Thoracic aorta (tissue), 2 donors: ENCODE results near the gene HSPA2. TPM values are rescaled to one million over a fixed set of nuclear protein-coding genes. Genes with fewer than 3 reads are reported as not detected.

Experiments
- ATAC-seq: fragments of 150-250 bp; one replicate; pipeline ENCODE4 v1.8.0; 2017; ENCODE audit warnings: low read depth; ENCODE audit not compliant: insufficient number of reproducible peaks, low FRiP score
- DNase-seq: peaks from one replicate; pipeline ENCODE4 v3.0.0-alpha.2; 2020; ENCODE audit warnings: low spot score
- H3K27ac ChIP-seq, 2 donors: fragments of 200-600 bp; sonication (generic); 1 replicate in 1 of 2; 2 replicates in 1 of 2; pipeline ENCODE4 v1.5.1; 2016; ENCODE audit warnings: mild to moderate bottlenecking in 2 of 2, moderate library complexity in 2 of 2
- H3K27me3 ChIP-seq: fragments of 200-600 bp; sonication (generic); replicated peaks from 2 replicates; pipeline ENCODE4 v1.6.0; 2016; ENCODE audit warnings: mild to moderate bottlenecking; ENCODE audit not compliant: insufficient read depth
- H3K36me3 ChIP-seq: fragments of 200-600 bp; sonication (generic); one replicate; pipeline ENCODE4 v1.5.1; 2016
- H3K4me1 ChIP-seq, 2 donors: fragments of 200-600 bp; sonication (generic); 1 replicate in 1 of 2; 2 replicates in 1 of 2; pipeline versions ENCODE4 v1.5.1 to v1.6.0; 2016; ENCODE audit warnings: low read depth in 2 of 2, mild to moderate bottlenecking in 1 of 2; ENCODE audit not compliant: control insufficient read depth in 1 of 2
- H3K4me3 ChIP-seq: fragments of 200-600 bp; sonication (generic); 2 replicates; pipeline ENCODE4 v1.5.1; 2016; ENCODE audit warnings: mild to moderate bottlenecking
- H3K9me3 ChIP-seq: fragments of 200-600 bp; sonication (generic); 2 replicates; pipeline ENCODE4 v1.5.1; 2016
- CTCF ChIP-seq: fragments of 200-600 bp; sonication (generic); IDR thresholded peaks from one replicate; pipeline ENCODE4 v1.5.1; 2019; ENCODE audit warnings: antibody characterized with exemption
- total RNA-seq, 2 donors: library from RNA; depleted of rRNA; stranded (reverse); fragments of >200 nt; gene quantifications; one replicate each; pipeline versions ENCODE4 v1.1.0 to v1.2.3, GENCODE V29; 2016

Gene HSPA2
- total RNA-seq, 2 donors from 2014 or later, result 28.5 to 33.7 TPM

DNA sequence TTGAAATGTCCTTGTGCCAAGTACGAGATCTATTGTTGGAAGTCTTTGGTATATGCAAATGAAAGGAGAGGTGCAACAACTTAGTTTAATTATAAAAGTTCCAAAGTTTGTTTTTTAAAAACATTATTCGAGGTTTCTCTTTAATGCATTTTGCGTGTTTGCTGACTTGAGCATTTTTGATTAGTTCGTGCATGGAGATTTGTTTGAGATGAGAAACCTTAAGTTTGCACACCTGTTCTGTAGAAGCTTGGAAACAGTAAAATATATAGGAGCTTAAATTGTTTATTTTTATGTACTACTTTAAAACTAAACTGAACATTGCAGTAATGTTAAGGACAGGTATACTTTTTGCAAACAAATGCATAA lies 2.3 kb downstream of the HSPA2 start:
- no peak overlapping the region for H3K27ac ChIP-seq
- TF ChIP-seq CTCF, result no peak
- ATAC-seq, result no peak

DNA sequence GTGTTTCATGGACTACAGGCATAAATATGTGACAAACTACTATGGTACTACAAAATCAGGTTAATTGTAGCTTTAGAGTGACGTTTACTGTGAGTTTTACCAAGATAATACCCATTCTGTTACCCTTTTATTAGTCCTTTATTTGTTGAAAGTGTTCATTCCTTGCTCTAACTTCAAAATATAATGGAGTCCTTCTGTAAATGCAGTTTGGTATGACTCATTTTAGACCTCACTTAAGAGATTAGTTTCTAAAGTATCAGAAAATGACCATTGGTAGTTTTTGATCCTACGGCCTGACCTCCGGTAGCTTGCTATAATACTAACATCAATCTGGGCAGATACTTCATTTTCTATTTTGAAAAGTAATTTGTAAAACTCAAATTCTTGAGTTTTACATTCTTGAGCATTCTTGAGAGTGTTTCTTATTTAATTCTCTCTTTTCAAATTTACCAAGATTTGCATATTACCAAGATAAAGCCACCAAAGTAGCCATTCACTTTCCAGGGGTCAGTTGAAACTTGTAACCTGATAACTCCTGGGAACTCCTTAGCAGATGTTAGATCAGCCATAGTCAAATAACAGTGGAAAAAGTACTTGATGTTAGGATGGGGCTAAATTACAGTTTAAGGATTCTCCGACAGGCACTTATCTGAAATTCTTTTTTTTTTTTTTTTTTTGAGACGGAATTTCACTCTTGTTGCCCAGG lies 4.2 kb downstream of the HSPA2 start:
- TF ChIP-seq CTCF, result no peak
- no peak overlapping the region for H3K4me3 ChIP-seq
- no peak overlapping the region for H3K27ac ChIP-seq
- no peaks in the 10 kb centered on the region for H3K36me3 ChIP-seq
- H3K4me1 ChIP-seq, result peaks cover 3 to 38% of the 10 kb centered on the region in 2 donors
- ATAC-seq, result no peak
- DNase-seq, result no peak
- H3K27me3 ChIP-seq, result no peaks in the 10 kb centered on the region
- H3K9me3 ChIP-seq, result no peaks in the 10 kb centered on the region

More for the DNA sequence above, 2.3 kb downstream of the HSPA2 start:
- H3K27me3 ChIP-seq, result no peaks in the 10 kb centered on the region
- no peak for DNase-seq
- H3K4me1 ChIP-seq, result peaks cover 3 to 33% of the 10 kb centered on the region in 2 donors
- H3K4me3 ChIP-seq, result peak overlapping the region; percentile 70
- H3K9me3 ChIP-seq, result no peaks in the 10 kb centered on the region
- H3K36me3 ChIP-seq, result no peaks in the 10 kb centered on the region

DNA sequence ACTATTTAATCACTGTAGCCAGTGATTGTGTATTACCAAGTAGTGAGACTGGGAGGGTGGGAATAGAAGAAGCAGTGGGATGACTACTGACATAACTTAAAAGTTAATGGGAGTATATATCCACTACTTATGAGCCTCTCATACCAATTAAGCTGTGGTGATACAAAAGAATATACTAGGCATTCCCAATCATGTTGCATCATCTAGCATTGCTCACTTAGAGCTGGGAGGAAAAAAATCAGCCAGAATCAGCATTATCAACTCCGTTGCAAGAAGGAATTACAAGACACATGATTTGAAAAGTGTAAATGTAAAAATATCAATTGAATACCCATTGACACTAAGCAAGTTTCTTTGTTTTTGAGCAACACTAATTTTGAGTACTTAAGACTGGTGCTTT lies 8.5 kb downstream of the HSPA2 start:
- Histone ChIP-seq H3K9me3 (no peaks in the 10 kb centered on the region), H3K4me1 (peaks cover 0 to 20% of the 10 kb centered on the region in 2 donors), H3K27me3 (no peaks in the 10 kb centered on the region), H3K36me3 (no peaks in the 10 kb centered on the region), H3K27ac (no peak overlapping the region), H3K4me3 (no peak overlapping the region)
- DNase-seq (no peak), ATAC-seq (no peak)
- TF ChIP-seq CTCF, result no peak

GRCh38 chr14:64549791-64550620 lies 9.5 kb downstream of the HSPA2 start, which contains the start of gene PPP1R36:
Gene PPP1R36 (plus strand): TSS chr14:64549961. CDS start chr14:64549998, 37 bp downstream.
- Histone ChIP-seq H3K27ac (no peak within 1 kb of the TSS), H3K27me3 (no peaks in the 10 kb centered on the region), H3K36me3 (no peaks in the 10 kb centered on the region), H3K4me3 (peak within 1 kb of the TSS; percentile 66), H3K9me3 (no peaks in the 10 kb centered on the region), H3K4me1 (peaks cover 0 to 14% of the 10 kb centered on the region in 2 donors)
- no peak for TF ChIP-seq CTCF
- DNase-seq, result no peak
- ATAC-seq, result peak; percentile 43

GRCh38 chr14:64550621-64551333 lies 10.2 kb downstream of the HSPA2 start:
- Histone ChIP-seq H3K9me3 (no peaks in the 10 kb centered on the region), H3K36me3 (no peaks in the 10 kb centered on the region), H3K27ac (no peak overlapping the region), H3K4me1 (peaks cover 0 to 14% of the 10 kb centered on the region in 2 donors), H3K27me3 (no peaks in the 10 kb centered on the region), H3K4me3 (no peak overlapping the region)
- no peak for ATAC-seq
- no peak for TF ChIP-seq CTCF
- DNase-seq, result no peak
